BE2C (cell line): ENCODE data around the gene PCSK6.

ENCODE experiments used
- DNase-seq: peaks from one replicate; pipeline ENCODE4 v3.0.0-alpha.2; 2020
- H3K27me3 ChIP-seq: fragments of 250-450 bp; sonication (Bioruptor Pico); 2 replicates; pipeline ENCODE4 v1.5.1; 2020; ENCODE audit warnings: mild to moderate bottlenecking
- H3K36me3 ChIP-seq: fragments of 250-450 bp; sonication (Bioruptor Pico); 2 replicates; pipeline ENCODE4 v1.5.1; 2020; ENCODE audit warnings: mild to moderate bottlenecking
- H3K4me1 ChIP-seq: fragments of 250-450 bp; sonication (Bioruptor Pico); 2 replicates; pipeline ENCODE4 v1.5.1; 2020
- H3K4me3 ChIP-seq: 2 replicates; pipeline ENCODE4 v1.5.1; 2011; ENCODE audit warnings: low read depth, low read length
- H3K9me3 ChIP-seq: fragments of 250-450 bp; sonication (Bioruptor Pico); 2 replicates; pipeline ENCODE4 v1.5.1; 2020
- TF ChIP-seq, protein P1 (sequence below): IDR thresholded peaks from 2 replicates; pipeline ENCODE4 v1.5.1; 2012; ENCODE audit warnings: mild to moderate bottlenecking, low read depth, low read length

The PCSK6 gene

DNA sequence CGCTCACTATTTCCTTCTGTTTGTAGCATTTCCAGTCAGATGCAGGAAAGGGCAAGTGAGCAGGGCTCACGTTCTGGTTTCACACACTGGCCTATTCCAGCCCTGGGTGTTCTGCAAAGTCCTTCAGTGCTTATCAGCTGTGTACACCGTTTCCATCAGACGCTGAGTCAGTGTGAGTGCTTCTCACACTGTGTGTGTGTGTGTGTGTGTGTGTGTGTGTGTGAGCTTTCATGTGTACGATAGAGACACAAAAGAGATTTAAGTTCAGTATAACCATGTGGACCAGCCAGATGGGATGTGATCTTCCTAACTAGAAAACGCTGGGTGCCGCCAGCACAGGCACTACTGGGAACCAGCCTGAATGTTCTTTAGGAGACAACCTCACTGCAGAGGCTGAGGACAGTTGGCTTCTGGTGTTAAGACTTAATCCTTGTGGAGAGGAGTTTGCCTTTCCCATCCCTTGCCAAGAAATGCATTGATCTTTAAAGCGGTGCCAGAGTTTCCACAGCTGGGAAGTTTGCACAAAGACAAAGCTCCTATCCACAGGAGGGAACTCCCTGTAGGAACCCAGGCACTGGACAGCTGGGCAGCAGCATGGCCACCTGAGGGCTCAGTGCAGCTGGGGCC is 233.8 kb downstream of the PCSK6 start:
- Histone ChIP-seq H3K27me3 (no peaks in the 10 kb centered on the region), H3K36me3 (no peaks in the 10 kb centered on the region), H3K4me1 (peaks cover 10% of the 10 kb centered on the region), H3K9me3 (no peaks in the 10 kb centered on the region), H3K4me3 (no peak overlapping the region)
- TF ChIP-seq, protein P1, sequence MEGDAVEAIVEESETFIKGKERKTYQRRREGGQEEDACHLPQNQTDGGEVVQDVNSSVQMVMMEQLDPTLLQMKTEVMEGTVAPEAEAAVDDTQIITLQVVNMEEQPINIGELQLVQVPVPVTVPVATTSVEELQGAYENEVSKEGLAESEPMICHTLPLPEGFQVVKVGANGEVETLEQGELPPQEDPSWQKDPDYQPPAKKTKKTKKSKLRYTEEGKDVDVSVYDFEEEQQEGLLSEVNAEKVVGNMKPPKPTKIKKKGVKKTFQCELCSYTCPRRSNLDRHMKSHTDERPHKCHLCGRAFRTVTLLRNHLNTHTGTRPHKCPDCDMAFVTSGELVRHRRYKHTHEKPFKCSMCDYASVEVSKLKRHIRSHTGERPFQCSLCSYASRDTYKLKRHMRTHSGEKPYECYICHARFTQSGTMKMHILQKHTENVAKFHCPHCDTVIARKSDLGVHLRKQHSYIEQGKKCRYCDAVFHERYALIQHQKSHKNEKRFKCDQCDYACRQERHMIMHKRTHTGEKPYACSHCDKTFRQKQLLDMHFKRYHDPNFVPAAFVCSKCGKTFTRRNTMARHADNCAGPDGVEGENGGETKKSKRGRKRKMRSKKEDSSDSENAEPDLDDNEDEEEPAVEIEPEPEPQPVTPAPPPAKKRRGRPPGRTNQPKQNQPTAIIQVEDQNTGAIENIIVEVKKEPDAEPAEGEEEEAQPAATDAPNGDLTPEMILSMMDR = no peak
- DNase-seq = peak; percentile 44

DNA sequence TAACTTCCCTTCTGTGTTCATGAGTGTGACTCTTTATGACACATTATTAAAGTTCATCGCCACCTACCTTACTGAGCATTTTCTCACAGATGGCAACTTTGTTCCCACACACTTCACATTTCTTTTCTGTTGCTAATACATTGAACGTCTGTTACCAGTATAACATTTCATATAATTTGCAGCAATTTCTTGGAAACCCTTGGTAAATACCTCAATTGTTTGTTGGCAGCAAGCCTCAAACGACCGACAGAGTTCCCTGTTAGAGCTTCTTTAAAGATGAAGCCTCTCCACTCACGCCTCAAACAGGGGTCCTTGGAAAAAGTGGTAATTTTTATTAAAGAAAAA is 234.5 kb downstream of the PCSK6 start:
- TF ChIP-seq, protein P1 = no peak
- Histone ChIP-seq H3K4me3 (no peak overlapping the region), H3K4me1 (peaks cover 10% of the 10 kb centered on the region), H3K9me3 (no peaks in the 10 kb centered on the region), H3K36me3 (no peaks in the 10 kb centered on the region), H3K27me3 (no peaks in the 10 kb centered on the region)
- no peak for DNase-seq

DNA sequence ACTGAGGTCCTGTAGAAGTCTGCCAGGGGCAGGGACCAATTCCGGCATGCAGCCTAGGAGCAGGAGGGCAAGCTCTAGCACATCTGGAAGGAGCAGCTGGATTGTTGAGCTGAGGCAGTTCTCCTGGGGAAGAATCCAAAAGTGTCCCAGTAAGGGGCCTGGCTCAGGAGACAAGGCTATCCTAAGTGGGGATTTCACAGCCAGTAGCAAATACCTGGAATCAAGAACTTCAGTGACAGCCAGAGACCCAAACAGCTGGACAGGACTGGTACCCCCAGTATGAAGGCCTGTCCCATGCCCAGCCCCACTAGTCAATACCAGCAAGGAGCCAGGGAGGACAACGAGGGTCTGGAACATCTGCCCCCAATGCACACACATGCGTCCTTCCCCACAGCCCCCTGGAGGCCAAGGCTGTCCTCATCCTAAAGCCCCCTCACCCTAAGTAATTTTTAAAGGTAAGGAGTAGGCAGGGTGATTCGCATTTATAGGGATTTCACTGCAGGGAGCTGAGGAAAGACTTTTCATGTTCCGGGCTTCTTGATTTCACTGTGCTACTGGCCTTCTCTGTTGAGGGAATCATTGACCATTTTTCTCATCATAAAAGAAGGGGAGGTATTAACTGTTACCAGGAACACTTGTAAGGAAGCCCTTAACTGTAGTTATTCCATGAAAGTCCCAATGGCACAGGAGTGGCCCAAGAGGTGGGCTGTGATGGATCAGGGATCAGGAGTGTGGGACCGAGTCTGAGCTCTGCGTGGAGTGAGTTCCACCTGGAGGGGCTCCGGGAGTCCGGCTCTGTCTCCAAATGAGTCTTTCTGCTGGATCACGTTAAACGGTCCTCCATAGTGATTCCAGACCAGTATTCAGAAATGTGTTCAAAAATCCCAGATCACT is 235.1 kb downstream of the PCSK6 start:
- Histone ChIP-seq H3K9me3 (no peaks in the 10 kb centered on the region), H3K4me3 (no peak overlapping the region), H3K27me3 (no peaks in the 10 kb centered on the region), H3K4me1 (peaks cover 10% of the 10 kb centered on the region), H3K36me3 (no peaks in the 10 kb centered on the region)
- DNase-seq = no peak
- TF ChIP-seq, protein P1 = peak; percentile 28
